NCI-H2029 (cell line): Measurements from ENCODE around the gene OR10AD1.

Experiments used
- DNase-seq: peaks from one replicate; lab custom pipeline; 2025; lab: John Stamatoyannopoulos, UW

The OR10AD1 gene

GRCh38 chr12:48191096-48191495, 12.0 kb downstream of the OR10AD1 start:
- no peak for DNase-seq

DNA sequence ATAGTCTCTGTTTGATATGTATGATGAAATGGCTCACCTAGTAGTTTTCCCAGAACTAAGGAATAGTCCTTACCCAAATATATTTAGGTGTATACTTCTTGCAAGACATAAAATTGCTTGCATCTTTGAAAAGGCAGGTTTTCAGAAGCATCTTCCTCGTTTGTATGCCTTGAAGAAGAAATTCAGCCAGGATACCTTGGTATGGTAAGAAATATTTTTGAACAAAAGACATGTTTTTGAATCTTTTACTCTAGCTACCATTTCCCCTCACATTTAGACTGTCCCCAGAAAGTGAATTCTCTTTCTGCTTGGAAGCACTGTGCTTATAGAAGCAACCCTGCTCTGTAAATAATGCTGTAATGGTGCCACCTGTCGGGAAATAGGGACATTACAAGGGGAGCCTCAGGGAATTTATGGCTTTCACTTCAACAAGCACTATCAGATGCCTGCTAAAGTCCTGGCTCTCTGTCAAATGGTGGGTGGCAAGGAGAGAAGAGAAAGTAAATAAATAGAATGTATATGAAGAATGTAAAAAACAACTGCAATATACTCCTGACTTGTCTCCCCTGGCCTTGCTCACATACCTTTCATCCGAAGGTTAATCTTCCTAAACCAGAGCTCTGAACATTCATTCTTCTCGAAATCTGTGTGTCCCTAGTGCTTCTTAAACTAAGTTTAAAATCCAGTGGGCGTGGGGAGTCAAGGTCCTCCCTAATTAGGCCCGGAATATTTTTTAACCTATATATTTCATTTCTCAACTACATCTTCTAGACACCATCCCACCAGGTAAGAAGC, 13.6 kb downstream of the OR10AD1 start:
- peak; percentile 7 for DNase-seq

- no peak for DNase-seq
Observed at GRCh38 chr12:48187916-48188695, 15.0 kb downstream of the OR10AD1 start.

DNA sequence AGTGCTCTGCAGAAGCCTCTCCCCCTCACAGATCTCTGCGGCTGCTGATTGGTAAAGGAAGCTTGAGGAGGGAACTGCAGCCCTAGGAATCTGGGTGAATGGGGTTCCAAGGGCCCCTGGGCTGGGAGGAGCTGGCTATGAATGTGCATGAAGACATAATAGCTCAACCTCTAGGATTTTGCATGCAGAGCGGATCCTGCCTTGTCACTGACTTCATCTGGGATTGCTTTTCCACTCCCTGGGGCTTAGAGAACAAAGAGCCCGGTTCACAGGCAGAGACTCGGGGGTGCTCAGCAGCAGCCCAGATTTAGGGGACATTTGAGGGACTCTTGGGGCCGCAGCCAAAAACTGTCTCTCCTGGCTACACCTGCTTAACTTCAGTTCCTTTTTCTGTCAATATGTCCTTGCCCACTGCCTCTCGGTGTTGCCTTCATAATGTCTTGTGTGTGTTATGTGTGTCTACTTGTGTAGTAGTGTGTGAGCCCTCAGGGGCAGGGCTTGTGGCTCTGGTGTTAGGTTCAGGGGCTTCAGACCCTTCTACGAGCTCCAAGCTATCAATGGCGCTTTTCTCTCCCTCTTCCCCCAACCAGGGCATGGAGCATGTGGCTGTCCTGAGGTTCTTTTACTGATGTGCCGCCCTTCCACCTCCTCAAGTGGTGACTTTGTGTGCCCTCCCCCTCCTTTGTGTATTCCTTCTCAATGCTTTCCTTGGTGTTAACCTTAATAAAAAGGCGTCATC, 17.7 kb downstream of the OR10AD1 start:
- no peak for DNase-seq

DNA sequence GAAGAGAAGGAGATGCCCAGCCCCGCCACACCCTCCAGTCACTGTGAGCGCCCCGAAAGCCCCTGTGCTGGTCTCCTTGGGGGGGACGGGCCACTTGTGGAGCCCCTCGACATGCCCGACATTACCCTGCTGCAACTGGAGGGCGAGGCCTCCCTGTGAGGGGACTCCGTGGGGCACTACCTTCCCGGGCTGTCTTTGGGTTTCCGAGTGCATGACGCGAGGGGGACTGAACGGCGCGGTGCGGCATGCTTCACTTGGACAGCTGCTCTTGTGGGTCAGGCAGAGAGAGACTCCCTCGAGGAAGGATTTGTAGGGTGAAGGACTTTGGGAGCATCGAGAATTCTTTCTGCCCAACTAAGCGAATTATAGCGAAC, 18.6 kb downstream of the OR10AD1 start:
- no peak for DNase-seq

GRCh38 chr12:48183876-48184548, 19.1 kb downstream of the OR10AD1 start:
- DNase-seq = no peak

GRCh38 chr12:48183091-48183875, 19.8 kb downstream of the OR10AD1 start, which contains the start of gene CCDC184:
Gene CCDC184 (plus strand): TSS chr12:48183644. CDS start chr12:48184123, 479 bp downstream.
- peak; percentile 47 for DNase-seq

- no peak for DNase-seq
Observed at GRCh38 chr12:48182631-48183030, 20.5 kb downstream of the OR10AD1 start.

- no peak for DNase-seq
Observed at GRCh38 chr12:48180857-48181495, 22.1 kb downstream of the OR10AD1 start.

DNA sequence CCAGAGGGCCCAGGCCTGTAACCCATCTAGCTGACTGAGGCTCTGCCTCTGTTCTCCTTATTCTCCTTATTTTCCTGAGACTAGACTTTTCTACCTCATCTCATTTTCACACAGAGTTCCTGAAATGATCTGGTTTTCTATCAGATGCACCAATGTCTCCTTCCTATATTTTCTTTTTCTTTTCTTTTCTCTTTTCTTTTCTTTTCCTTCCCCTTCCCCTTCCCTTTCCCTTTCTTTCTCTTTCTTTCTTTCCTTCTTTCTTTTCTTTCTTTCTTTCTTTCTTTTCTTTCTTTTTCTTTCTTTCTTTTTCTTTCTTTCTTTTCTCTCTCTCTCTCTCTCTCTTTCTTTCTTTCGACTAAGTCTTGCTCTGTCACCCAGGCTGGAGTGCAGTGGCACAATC, 22.7 kb downstream of the OR10AD1 start:
- DNase-seq = no peak

- DNase-seq = no peak
Observed at GRCh38 chr12:48179466-48179865, 23.6 kb downstream of the OR10AD1 start.

- no peak for DNase-seq
Observed at GRCh38 chr12:48177982-48178381, 25.1 kb downstream of the OR10AD1 start.

DNA sequence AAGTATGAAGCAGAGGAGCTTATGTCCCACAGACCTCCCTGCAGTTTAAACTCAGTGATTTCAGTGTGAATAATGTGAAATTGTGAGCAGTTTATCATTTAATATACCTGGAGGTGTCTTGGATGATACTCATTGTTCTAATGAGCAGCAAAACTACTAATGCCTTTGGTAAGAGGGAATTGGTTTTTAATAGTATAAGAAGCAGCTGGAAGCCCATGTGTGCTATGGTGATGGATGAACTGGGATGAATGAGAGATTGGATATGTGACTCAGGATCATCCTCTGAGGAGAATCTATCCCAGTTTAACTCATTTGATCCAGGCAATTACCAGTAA, 26.7 kb downstream of the OR10AD1 start:
- DNase-seq = no peak

DNA sequence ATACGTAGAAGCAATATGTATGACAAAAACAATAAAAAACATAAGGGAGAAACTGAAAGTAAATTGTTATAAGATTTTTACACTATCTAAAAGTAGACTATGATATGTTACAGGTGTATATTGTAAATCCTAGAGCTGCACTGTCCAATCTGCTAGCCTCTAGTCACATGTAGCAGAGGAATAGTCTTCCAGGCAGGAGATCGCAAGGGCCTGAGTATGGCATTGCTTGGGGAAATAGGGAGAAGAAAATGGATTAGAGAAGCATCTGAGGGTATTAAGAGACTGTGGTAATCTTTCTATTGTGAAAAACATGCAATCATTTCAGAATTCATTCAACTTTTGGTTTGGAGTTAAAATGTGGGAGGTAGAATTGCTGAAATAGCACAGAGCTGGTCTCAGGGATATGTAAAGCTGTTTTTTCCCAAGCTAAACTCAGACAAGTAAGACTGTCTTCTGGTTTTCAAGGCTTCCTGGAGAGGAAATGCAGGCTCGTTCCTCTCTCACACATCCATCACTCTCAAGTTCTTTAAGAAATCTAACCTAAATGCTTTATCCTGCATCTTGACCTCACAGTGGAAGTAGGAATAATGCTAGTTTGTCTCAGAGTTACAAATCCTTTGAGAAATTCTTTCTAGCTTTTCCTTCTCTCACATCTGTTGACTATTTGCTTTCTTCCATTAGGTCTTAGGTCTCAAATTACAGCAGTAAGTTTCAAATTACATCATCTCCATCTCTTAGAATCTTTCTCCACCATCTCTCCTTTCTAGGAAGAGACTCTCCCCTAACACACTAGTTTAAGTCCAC, 27.3 kb downstream of the OR10AD1 start:
- no peak for DNase-seq

GRCh38 chr12:48169011-48169410, 34.1 kb downstream of the OR10AD1 start:
- no peak for DNase-seq

- DNase-seq = peak; percentile 45
Observed at GRCh38 chr12:48165089-48165981, 37.8 kb downstream of the OR10AD1 start.

DNA sequence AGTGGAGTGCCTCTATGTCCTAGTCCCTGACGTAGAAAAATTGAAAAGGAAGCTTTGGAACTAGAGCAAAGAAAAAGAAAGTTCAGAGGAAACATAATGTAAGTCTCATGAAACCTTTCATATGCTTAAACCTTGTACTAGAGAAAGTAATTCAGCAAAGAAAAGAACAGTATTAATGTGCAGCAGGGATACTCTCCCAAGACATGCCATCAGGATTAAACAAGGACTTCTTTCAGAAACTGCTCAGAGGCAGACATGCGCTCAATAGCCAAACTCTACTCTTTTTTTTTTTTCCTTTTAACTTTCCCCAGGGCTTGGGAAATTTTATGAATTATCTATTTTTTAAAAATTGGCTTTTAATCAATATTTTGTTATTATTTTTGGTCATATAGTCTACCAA, 38.6 kb downstream of the OR10AD1 start:
- DNase-seq = no peak

- no peak for DNase-seq
Observed at GRCh38 chr12:48163150-48163747, 39.8 kb downstream of the OR10AD1 start.

GRCh38 chr12:48160807-48161206, 42.3 kb downstream of the OR10AD1 start:
- no peak for DNase-seq
